Mucosa of descending colon (tissue), 3 donors: ENCODE results near the gene DOK7. TPM values are rescaled to one million over a fixed set of nuclear protein-coding genes. Genes with fewer than 3 reads are reported as not detected.

Experiments
- ATAC-seq: fragments of 200-7000 bp; cut with Tn5 transposase; one replicate; pipeline ENCODE4 v1.9.1; 2020; ENCODE audit warnings: mild to moderate bottlenecking, moderate library complexity
- DNase-seq, 3 donors: peaks; one replicate each; pipeline ENCODE4 v3.0.0-alpha.2; 2020
- H3K36me3 ChIP-seq: fragments of 200-600 bp; one replicate; pipeline ENCODE4 v1.8.0; 2021; ENCODE audit warnings: low read depth, mild to moderate bottlenecking
- H3K4me1 ChIP-seq: fragments of 200-600 bp; one replicate; pipeline ENCODE4 v1.8.0; 2021; ENCODE audit warnings: low read depth, mild to moderate bottlenecking
- H3K4me3 ChIP-seq: fragments of 200-600 bp; one replicate; pipeline ENCODE4 v1.8.0; 2021; ENCODE audit warnings: mild to moderate bottlenecking
- H3K9me3 ChIP-seq: fragments of 200-600 bp; one replicate; pipeline ENCODE4 v1.8.0; 2021; ENCODE audit warnings: mild to moderate bottlenecking
- CTCF ChIP-seq: fragments of 200-600 bp; IDR thresholded peaks from one replicate; pipeline ENCODE4 v1.8.0; 2022; ENCODE audit warnings: antibody characterized with exemption, mild to moderate bottlenecking
- intact Hi-C, 2 donors: fragments of 100-400 bp; cut with DNase I in 1 of 2; cut with micrococcal nuclease in 1 of 2; formaldehyde crosslinking; loops; one replicate each; pipeline versions ENCODE4 v1.11.0 to v1.11.1; 2022; cut with DNase I, micrococcal nuclease
- total RNA-seq, 3 donors: library from RNA; stranded (reverse); fragmentation: NEBNext Ultra II Directional in 2 of 3; extraction: Animal tissue kit (Norgen Biotek cat#: 25700) in 2 of 3; gene quantifications; one replicate each; pipeline versions ENCODE4 v1.2.1 to v1.2.4, GENCODE V29; 2021 to 2023
- donor health status: DM: no; HTN: no; CAD: no; lungs with moderate emphysema.
- donor health status: DM: no; HTN: no; CAD: no.
- donor health status: DM: no; HTN: yes; CAD: no.

DOK7 gene
- total RNA-seq, 3 donors from 2014 or later = 0.28 to 0.61 (median 0.39) TPM

- no peak for ATAC-seq
- no peak overlapping the region for H3K4me3 ChIP-seq
- intact Hi-C loops = no loop called here
- TF ChIP-seq CTCF = no peak
- peak in 1 of 3 donors; percentile 21 for DNase-seq
- no peaks in the 10 kb centered on the region for H3K9me3 ChIP-seq
- no peaks in the 10 kb centered on the region for H3K36me3 ChIP-seq
- H3K4me1 ChIP-seq = no peaks in the 10 kb centered on the region
These were observed 28.0 kb upstream of the DOK7 start for GRCh38 chr4:3434881-3435685.

- intact Hi-C loops = no loop called here
- no peaks in the 10 kb centered on the region for H3K9me3 ChIP-seq
- DNase-seq (peak in 1 of 3 donors; percentile 11), ATAC-seq (no peak)
- H3K36me3 ChIP-seq = no peaks in the 10 kb centered on the region
- no peak overlapping the region for H3K4me3 ChIP-seq
- no peak for TF ChIP-seq CTCF
- no peaks in the 10 kb centered on the region for H3K4me1 ChIP-seq
These were observed 27.5 kb upstream of the DOK7 start for GRCh38 chr4:3435686-3435956.

GRCh38 chr4:3436048-3436797, 26.9 kb upstream of the DOK7 start:
- no peaks in the 10 kb centered on the region for H3K4me1 ChIP-seq
- DNase-seq (peak in 2 of 3 donors; percentile 21 to 46), ATAC-seq (peak; percentile 6)
- no peak overlapping the region for H3K4me3 ChIP-seq
- TF ChIP-seq CTCF = no peak
- H3K9me3 ChIP-seq = no peaks in the 10 kb centered on the region
- intact Hi-C loops = no loop called here
- no peaks in the 10 kb centered on the region for H3K36me3 ChIP-seq

- Histone ChIP-seq H3K36me3 (no peaks in the 10 kb centered on the region), H3K9me3 (no peaks in the 10 kb centered on the region), H3K4me1 (no peaks in the 10 kb centered on the region), H3K4me3 (no peak overlapping the region)
- no peak for TF ChIP-seq CTCF
- ATAC-seq = peak; percentile 88
- intact Hi-C loops = no loop called here
- peak; percentile 48 to 72 (median 63) for DNase-seq
These were observed 26.1 kb upstream of the DOK7 start for GRCh38 chr4:3436798-3437581.

- intact Hi-C loops = no loop called here
- no peaks in the 10 kb centered on the region for H3K36me3 ChIP-seq
- DNase-seq (peak in 1 of 3 donors; percentile 23), ATAC-seq (no peak)
- no peaks in the 10 kb centered on the region for H3K9me3 ChIP-seq
- H3K4me3 ChIP-seq = no peak overlapping the region
- TF ChIP-seq CTCF = no peak
- H3K4me1 ChIP-seq = no peaks in the 10 kb centered on the region
These were observed 25.5 kb upstream of the DOK7 start for GRCh38 chr4:3437582-3437936.
